AG08396 (cell line): ENCODE results near the gene ACD.

Source experiments
- DNase-seq: peaks from one replicate; pipeline ENCODE4 v3.0.0; 2012; ENCODE audit warnings: low spot score, mixed read lengths

ACD gene

GRCh38 chr16:67675999-67676398 is 15.9 kb upstream of the ACD start:
- DNase-seq: no peak

DNA sequence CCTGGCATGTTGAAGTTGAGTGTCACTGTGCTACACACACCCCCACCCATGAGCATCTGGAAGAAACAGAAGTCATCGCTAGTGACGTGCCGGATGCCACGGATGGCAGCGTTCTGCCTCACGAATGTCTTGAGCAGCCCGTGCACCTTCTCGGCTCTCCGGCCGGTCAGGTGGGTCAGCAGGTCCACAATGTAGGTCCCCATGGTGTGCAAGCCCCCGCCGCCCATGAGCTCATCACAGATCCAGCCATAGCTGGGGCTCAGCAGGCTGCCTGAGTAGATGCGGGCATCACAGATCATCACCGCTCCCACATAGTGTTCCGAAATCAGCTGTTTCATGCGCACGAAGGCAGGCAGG is 15.5 kb upstream of the ACD start:
- DNase-seq: no peak

GRCh38 chr16:67674851-67675578 is 15.0 kb upstream of the ACD start:
- DNase-seq: no peak

GRCh38 chr16:67673712-67674580 is 13.9 kb upstream of the ACD start:
- DNase-seq: no peak

GRCh38 chr16:67672739-67673662 is 12.9 kb upstream of the ACD start:
- DNase-seq: peak; percentile 88

- DNase-seq: no peak
Observed at GRCh38 chr16:67672306-67672705, 12.2 kb upstream of the ACD start.

DNA sequence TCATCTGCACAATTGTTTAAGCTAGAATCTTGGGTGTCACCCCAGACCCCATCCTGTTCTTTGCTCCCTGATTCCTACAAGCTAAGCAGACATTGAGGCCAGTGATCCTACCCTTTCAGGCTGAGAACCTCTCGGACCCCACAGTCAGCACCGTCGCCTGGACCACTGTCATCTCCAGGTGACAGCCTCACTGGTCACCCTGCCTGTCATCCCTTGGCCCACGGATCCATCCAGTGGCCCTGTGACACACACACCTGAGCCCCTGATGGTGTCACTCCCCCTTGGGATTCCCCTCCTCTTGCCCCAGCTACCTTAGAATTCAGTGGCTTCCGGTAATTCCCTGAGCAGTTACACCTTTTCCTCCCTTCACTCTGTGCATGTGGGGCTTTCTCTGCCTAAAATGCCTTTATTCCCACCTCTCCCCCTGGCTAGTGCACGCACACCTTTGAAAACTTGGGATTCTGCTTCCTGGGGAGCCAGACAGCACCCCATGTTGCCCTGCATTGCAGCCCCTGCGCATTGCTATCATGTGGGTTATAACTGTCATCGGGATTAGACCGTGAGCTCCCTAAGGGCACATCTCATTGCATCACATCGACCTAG is 9.5 kb upstream of the ACD start:
- no peak for DNase-seq

DNA sequence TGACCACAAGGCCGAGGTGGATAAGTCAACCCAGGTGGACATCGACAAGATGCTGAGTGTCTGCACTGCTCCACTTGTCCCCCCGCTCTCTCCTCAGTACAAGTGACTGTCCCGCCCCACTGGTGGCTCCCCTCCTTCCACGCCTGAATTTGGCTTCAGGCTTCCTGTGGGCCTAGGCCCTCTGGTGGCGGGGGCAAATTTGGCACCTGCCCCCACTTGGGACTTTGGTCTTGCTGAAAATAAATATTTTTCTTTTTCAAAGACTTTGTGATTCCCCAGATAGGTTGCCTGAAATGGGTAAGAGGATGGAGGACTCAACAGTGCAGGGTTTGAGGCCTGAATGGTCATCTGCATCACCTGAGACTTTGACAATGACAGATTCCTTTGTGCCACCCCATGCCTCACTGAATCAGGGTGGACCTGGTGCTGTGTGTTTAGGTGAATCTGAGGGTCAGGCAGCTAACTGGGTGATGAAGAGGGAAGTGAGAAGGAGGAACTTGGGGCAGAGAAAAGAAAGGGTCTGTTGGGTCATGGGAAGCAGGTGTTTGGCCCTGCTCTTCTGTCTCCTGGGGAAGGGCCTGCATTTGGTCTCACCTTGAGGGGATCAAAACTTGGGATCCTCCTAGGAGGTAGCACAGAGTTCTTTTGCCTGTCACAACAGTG is 8.6 kb upstream of the ACD start:
- no peak for DNase-seq

- DNase-seq: peak; percentile 95
Observed at GRCh38 chr16:67667817-67668494, 7.9 kb upstream of the ACD start.

GRCh38 chr16:67667453-67667816 is 7.4 kb upstream of the ACD start:
- DNase-seq: no peak

DNA sequence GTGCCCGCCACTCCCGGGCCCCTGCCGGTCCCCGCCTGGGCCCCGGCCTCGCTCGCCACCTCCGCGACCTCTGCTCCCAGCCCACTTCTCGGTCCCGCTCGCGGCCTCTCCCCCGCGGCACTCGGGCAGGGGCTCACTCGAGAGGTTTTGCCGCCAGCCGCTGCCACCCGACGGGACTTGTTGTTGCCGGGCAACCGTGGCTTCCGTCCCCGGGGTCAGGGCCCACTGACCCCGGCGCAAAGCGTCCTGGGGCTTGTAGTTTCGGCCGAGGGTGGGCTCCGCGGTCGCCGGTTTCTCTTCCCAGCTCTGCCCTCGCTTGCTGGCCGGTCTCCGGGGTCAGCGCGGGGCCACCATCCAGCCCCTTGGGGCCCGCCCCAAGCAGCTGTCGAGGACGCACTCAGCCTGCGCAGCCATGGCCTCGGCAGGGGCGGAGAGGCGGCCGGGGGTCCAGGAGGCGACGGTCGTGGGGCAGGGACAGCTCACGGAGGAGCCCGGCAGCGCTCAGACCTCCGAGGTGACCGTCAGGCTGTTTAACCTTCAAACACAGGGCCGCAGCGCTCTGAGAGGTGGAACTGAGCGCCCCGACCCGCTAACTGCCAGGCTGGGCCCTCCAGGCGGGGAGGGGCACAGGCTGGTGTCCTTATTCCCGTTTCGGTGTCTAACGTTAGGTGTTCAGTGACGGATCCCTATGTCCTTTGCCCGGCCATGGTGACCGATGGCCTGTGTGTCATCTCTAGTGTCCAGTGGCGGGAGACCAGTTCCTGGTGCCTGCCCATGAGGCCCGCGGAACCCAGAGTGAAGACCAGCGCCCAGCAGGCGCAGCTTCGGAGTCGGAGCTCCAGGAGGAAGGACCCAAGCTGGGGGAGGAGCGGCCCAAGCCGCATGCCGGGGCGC is 6.7 kb upstream of the ACD start, which contains the start of the genes C16orf86 and ENKD1:
Gene C16orf86, plus strand, starts transcription at position 256 of the 894 bp plus-strand sequence. Its CDS starts 157 bp downstream, at position 413.
Gene ENKD1, minus strand, starts transcription at position 192 of the 894 bp plus-strand sequence. CDS start 308 bp downstream, outside the sequence.
- DNase-seq: peak; percentile 91

- no peak for DNase-seq
Observed at GRCh38 chr16:67666032-67666551, 6.0 kb upstream of the ACD start.

DNA sequence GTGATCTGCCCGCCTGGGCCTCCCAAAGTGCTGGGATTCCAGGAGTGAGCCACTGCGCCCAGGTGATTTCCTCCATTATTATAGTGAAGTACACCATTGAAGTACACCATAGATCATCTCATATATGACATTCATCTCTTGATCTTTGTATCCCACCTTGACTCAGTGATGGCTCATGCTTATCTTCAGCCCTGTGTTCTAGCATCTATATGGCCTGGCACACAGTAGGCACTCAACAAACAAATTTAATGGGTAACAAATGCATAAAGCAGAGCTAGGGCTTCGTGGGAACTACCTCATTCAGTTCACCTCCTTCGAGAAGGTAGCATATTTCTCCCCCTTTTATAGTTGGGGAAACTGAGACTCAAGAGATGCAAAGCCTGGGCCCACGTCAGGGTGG is 5.5 kb upstream of the ACD start:
- no peak for DNase-seq

DNA sequence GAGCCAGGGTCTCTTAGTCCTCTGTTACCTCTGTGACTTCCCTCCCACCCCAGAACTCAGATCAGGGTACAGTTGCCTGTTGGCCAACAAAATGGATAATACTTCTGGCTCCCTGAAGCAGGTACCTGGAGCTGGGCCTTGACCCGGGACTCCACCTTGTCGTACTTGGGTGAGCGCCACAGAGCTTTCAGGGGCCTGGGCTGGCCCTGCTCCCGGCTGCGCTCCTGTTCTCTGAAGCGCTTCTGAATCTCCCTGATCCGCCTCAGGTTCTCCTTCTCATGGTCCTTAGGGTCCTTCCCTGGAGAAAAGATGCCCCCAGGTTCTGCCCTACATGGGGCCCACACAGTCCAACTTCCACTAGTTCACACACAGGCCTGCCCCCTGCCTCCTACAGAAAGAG is 4.8 kb upstream of the ACD start:
- no peak for DNase-seq

GRCh38 chr16:67664258-67664657 is 4.2 kb upstream of the ACD start:
- no peak for DNase-seq

- no peak for DNase-seq
Observed at GRCh38 chr16:67663877-67664222, 3.8 kb upstream of the ACD start.

GRCh38 chr16:67663151-67663876 is 3.3 kb upstream of the ACD start:
- DNase-seq: no peak

GRCh38 chr16:67662653-67663010 is 2.6 kb upstream of the ACD start:
- no peak for DNase-seq
